Urinary bladder (tissue), 4 donors: ENCODE data around the gene PRAMEF9. TPM values are rescaled to one million over a fixed set of nuclear protein-coding genes. Genes with fewer than 3 reads are reported as not detected.
"Not testable (repeated sequence)": the region's sequence is repeated elsewhere in the genome, so short reads cannot be mapped to it uniquely, and the experiment has no call there.

ENCODE experiments used
- DNase-seq: peaks from one replicate; pipeline ENCODE4 v3.0.0-alpha.2; 2015; ENCODE audit errors: extremely low spot score
- H3K27ac ChIP-seq: one replicate; pipeline ENCODE4 v1.5.1; 2013; ENCODE audit warnings: low read depth, mild to moderate bottlenecking, moderate library complexity
- H3K36me3 ChIP-seq: one replicate; pipeline ENCODE4 v1.6.1; 2013; ENCODE audit warnings: mild to moderate bottlenecking, moderate library complexity; ENCODE audit not compliant: insufficient read depth
- H3K4me1 ChIP-seq: one replicate; pipeline ENCODE4 v1.6.1; 2013; ENCODE audit warnings: mild to moderate bottlenecking, moderate library complexity; ENCODE audit not compliant: insufficient read depth
- H3K4me3 ChIP-seq: one replicate; pipeline ENCODE4 v1.5.1; 2013; ENCODE audit warnings: low read depth, low read length
- WGBS: extraction: QIAGEN DNeasy Blood & Tissue Kit; methylation state at CpG from one replicate; pipeline ENCODE4 v1.1.7; 2013; 5-methylcytosine and 5-hydroxymethylcytosine counted together
- polyA plus RNA-seq: library from polyadenylated mRNA; stranded (reverse); fragments of 200-250 nt; gene quantifications from one replicate; pipeline ENCODE4 v1.2.3, GENCODE V29; 2013
- total RNA-seq: library from RNA; depleted of rRNA; stranded (reverse); fragments of >200 nt; gene quantifications from one replicate; pipeline ENCODE4 v1.2.3, GENCODE V29; 2014
- donor health status: healthy with polysubstance abuse.
- donor health status: healthy.

The PRAMEF9 gene
- total RNA-seq (not detected), polyA plus RNA-seq (not detected)

DNA sequence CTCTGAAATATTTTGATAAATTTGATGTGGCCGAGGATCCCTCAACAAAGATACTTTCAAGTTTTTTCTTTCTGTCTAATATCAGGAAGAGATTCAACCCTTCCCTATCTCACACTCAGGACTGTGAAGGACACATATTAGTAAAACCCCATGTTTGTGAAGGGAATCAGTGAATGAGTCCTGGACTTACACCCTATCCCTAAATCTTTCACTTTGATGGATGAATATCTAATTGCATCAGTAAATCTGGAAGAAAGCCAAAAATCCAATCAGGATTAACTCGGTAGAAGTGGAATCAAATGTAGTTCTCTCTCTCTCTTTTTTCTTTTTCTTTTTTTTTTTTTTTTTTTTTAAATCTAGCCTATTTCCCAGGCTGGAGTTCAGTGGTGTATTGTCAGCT is at the start of gene PRAMEF9:
Gene PRAMEF9 (plus strand): TSS at position 301 of the 400 bp plus-strand sequence. CDS start 3,433 bp downstream, outside the sequence.
- H3K4me3 ChIP-seq, H3K36me3 ChIP-seq, DNase-seq, H3K27ac ChIP-seq, H3K4me1 ChIP-seq: not testable (repeated sequence)
- WGBS: 69% methylated on average over 2 of the region's 2 CpGs

DNA sequence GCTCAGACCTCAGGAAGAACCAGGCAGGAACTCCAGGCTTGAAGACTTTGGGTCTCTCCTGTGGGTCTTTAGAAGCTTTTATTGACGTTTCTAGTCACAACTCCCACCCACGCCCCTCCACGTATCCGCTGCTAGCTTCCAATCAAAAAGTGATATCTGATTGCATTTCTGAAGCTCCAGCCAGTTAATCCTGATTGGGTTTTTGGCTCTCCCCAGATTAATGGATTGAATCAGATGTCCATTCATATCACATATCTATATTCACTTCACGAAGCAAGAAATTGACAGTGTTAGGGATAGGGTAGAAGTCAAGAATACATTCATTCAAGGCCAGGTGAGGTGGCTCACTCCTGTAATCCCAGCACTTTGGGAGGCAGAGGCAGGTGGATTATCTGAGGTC is 15.7 kb upstream of the PRAMEF9 start, which contains the start of gene PRAMEF26:
Gene PRAMEF26 (minus strand): TSS at position 101 of the 400 bp plus-strand sequence. CDS start 2,914 bp downstream, outside the sequence.
- H3K36me3 ChIP-seq, H3K4me1 ChIP-seq, H3K27ac ChIP-seq, DNase-seq, H3K4me3 ChIP-seq: not testable (repeated sequence)
- WGBS: 71% methylated on average over 1 of the region's 5 CpGs

DNA sequence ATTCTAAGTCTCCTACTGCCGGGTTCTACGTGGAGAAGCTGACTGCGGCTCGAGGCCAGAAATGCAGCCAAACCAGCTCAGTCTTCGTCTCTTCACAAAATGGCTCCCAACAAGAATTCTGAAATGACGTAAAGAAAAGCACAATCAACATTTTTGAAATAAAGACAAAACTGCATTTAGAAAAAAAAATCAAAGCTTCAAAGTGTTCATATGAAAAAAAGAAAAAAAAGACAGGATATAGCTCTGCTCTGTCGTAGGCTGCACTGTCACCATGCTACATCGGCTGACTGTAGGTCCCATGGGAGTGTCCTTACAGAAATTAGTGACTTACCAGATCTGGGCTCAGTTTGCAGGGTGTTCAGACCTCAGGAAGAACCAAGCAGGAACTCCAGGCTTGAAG is 6.1 kb upstream of the PRAMEF9 start, which contains the start of gene HNRNPCL4:
Gene HNRNPCL4 (minus strand): TSS at position 101 of the 400 bp plus-strand sequence. CDS start 164 bp downstream, outside the sequence.
- H3K4me3 ChIP-seq, H3K4me1 ChIP-seq, H3K27ac ChIP-seq, DNase-seq, H3K36me3 ChIP-seq: not testable (repeated sequence)
- no CpG with 5 or more reads among the region's 8 CpGs for WGBS

DNA sequence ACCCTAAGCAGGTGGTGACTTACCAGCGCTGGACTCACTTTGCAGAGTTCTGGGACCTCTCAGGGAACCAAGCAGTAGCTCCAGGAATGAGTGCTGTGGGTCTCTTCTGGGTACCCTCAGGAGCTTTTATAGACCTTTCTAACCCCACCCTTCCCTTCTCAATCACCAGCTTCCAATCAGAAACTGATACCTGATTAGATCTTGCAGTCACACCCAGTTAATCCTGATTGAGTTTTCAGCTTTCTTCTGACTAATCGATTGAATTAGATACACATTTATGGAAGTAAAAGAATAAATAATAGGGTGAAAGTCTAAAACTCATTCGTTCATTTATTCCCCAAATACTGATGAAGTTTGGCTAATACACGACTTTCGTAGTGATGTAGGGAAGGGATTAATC is 29.7 kb downstream of the PRAMEF9 start, which contains the start of gene PRAMEF13:
Gene PRAMEF13 (minus strand): TSS at position 101 of the 400 bp plus-strand sequence. CDS start 1,820 bp downstream, outside the sequence.
- WGBS: 73% methylated on average over 1 of the region's 5 CpGs
- not testable (repeated sequence) for H3K36me3 ChIP-seq

DNA sequence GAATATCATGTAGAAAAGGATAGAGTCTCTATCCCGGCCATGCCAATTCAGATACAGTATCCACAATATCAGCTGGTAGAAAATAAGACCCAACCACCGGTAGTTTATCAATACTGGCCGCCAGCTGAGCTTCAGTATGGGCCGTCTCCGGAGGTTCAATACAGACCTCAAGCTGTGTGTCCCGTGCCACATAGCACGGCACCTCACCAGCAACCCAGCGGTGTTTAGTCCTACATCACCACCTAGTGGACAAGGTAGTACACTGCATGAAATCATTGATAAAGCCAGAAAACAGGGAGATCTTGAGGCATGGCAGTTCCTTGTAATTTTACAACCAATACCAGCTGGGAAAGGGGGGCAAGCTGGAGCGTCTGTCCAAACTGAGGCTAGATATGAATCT is 37.1 kb downstream of the PRAMEF9 start:
- not testable (repeated sequence) for DNase-seq

More for the DNA sequence above, 29.7 kb downstream of the PRAMEF9 start, which contains the start of gene PRAMEF13:
- not testable (repeated sequence) for DNase-seq, H3K4me1 ChIP-seq, H3K27ac ChIP-seq, H3K4me3 ChIP-seq

DNA sequence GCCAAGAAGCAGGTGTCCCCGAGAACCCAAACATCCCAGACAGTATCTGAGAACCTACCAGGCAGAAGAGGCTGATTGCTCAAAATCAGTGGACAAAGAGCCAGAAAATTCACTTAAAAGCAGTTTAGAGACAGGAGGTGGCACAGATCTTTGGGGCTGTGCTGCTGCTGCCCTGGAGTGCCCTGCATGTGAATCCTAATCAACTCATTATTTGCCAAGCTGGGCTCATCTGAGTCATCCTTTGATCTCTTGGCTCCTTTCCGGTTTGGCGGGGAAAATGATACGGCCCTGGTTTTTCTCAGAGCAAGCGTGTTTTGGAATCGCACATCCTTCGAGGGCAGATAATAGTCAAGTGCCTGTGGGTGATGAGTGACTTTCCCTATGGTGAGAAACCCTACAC is 45.0 kb downstream of the PRAMEF9 start:
- not testable (repeated sequence) for H3K36me3 ChIP-seq, H3K4me1 ChIP-seq, DNase-seq, H3K27ac ChIP-seq, H3K4me3 ChIP-seq
- no CpG with 5 or more reads among the region's 7 CpGs for WGBS

More for the DNA sequence above, 37.1 kb downstream of the PRAMEF9 start:
- not testable (repeated sequence) for H3K4me1 ChIP-seq, H3K27ac ChIP-seq, H3K4me3 ChIP-seq, H3K36me3 ChIP-seq
- no CpG with 5 or more reads among the region's 9 CpGs for WGBS

DNA sequence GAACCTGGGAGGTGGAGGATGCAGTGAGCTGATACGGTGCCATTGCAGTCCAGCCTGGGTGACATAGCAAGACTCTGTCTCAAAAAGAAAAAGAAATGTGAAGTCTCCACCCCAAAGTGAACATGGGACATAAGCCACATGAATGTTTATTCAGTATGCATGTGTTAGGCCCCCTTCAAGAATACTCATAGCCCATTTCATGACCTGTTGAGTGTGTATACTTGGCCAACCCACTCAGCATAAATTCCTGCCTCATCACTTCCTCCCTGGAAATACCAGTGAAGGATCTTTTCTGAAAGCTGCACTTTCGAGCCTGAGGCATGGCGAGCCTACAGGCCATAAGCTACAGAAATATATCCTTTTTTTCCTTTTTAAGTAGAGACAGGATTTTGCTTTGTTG is 47.6 kb downstream of the PRAMEF9 start:
- H3K36me3 ChIP-seq, DNase-seq, H3K4me1 ChIP-seq, H3K4me3 ChIP-seq, H3K27ac ChIP-seq: not testable (repeated sequence)
- WGBS: no CpG with 5 or more reads among the region's 3 CpGs

DNA sequence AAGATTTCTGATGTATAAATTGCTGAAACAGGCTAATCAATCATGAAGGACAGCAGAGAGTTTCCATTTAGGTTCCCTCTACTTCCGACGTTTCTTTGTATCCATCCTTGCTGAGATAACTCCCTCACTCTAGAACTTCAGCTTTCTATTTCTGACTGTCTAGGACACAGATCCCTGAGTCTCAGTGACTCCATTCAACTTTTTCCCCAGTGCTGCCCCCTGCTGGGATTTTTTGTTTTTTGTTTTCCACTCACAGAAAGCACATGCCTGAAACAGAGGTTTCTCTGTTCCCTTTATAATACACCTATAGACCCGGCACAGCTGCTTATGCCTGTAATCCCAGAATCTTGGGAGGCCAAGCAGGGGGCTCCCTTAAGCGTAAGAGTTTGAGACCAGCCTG is 51.1 kb downstream of the PRAMEF9 start:
- H3K4me3 ChIP-seq, H3K4me1 ChIP-seq, H3K27ac ChIP-seq, DNase-seq, H3K36me3 ChIP-seq: not testable (repeated sequence)
- no CpG with 5 or more reads among the region's 4 CpGs for WGBS

DNA sequence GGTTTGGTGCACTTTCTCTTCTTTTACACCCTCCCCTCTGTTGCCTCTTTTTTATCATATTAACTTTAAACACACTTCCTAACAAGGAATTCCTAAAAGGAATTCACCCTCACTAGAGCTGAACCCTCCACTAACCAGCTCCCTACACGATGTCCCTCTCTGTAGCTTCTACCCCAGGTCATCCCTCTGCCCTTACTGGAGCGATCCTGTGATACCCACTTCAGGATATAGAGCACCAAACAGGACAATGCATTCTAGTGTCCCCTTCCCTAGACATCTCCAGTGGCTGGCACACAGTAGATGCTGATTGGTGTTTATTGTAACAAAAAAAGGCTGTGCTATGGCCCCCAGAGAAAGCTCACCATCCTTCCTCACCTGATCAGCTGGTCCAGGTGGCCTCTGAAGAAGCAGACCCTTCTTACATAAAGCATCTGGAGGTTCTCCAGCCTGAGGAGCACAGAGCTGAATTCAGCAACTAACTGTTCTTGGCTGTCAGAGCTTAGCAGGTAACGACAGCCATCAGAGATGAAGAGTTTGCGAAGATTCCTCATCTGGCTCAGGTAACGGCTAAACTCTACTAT is 52.9 kb downstream of the PRAMEF9 start:
- 80% methylated on average over 5 of the region's 5 CpGs for WGBS
- Histone ChIP-seq H3K27ac (no peak overlapping the region), H3K4me1 (no peaks in the 10 kb centered on the region), H3K4me3 (no peak overlapping the region), H3K36me3 (no peaks in the 10 kb centered on the region)
- no peak for DNase-seq

DNA sequence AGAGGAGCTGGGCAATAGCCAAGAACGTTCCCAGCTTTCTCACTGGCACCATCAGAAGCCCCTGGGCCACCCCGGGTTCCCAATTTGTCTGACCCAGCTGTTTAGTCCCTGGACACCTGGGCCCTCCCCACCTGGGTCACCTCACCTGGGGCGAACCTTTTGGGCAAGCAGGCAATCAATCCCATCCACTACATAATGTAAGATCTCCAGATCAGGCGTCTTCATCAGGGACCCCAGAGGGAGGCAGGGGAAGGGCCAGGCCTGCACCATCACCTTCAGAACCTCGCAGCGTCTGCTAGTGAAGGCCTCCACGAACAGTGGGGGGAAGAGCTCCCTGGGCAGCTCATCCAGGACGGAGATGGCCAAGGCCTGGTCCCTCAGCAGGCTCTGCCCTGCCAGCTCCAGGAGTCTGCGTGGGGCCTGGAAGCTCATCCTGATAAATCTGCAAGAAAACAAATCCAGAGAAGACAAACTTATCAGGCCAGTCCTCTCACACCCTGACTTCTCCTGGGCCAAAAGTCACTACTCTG is 54.1 kb downstream of the PRAMEF9 start, which contains the start of gene PRAMEF18:
Gene PRAMEF18 (minus strand): TSS at position 480 of the 530 bp plus-strand sequence. CDS start 48 bp downstream, at position 432.
- not testable (repeated sequence) for H3K27ac ChIP-seq, DNase-seq, H3K4me3 ChIP-seq, H3K4me1 ChIP-seq, H3K36me3 ChIP-seq
- WGBS: 68% methylated on average over 9 of the region's 9 CpGs

DNA sequence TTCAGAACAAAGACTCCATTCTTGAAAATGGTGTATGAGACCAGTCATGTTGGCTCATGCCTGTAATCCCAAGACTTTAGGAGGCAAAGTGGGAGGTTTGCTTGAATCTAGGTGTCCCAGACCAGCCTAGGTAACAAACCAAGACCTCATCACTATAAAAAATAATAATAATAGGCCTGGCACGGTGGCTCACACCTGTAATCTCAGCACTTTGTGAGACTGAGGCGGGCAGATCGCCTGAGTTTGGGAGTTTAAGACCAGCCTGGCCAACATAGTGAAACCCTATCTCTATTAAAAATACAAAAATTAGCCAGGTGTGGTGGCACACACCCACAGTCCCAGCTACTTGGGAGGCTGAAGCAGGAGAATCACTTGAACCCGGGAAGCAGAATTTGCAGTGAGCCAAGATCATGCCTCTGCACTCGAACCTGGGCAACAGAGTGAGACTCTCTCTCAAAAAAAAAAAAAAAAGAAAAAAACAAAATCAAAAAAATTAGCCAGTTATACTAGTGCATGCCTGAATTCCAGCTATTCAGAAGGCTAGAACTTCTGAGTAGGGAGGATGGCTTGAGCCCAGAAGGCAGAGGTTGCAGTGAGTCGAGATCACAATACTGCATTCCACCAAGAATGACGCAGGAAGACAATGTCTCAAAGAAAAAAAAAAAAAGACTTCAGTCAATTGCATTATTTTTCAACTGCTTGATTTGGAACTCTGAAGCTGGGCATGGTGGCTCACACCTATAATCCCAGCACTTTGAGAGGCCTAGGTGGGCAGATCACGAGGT is 55.8 kb downstream of the PRAMEF9 start:
- not testable (repeated sequence) for DNase-seq, H3K4me1 ChIP-seq, H3K27ac ChIP-seq, H3K4me3 ChIP-seq, H3K36me3 ChIP-seq
- 77% methylated on average over 8 of the region's 8 CpGs for WGBS

DNA sequence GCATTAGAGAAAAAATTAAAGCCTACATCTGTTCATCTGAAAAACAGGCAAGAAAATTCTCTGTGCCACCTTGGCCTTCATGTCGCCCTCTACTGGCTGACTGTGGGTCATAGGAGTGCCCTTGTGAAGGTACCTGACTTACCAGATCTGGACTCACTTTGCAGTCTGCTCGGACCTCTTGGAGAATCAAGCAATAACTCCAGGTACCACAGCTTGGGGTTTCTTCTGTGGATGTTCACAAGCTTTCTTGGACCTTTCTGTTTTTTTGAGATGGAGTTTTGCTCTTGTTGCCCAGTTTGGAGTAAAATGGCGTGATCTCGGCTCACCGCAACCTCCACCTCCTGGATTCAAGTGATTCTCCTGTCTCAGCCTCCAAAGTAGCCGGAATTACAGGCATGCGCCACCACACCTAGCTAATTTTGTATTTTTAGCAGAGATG is 56.7 kb downstream of the PRAMEF9 start:
- Histone ChIP-seq H3K27ac (no peak overlapping the region), H3K4me3 (no peak overlapping the region), H3K36me3 (no peaks in the 10 kb centered on the region), H3K4me1 (no peaks in the 10 kb centered on the region)
- DNase-seq: no peak
- 71% methylated on average over 7 of the region's 7 CpGs for WGBS
